H1 (cell line): ENCODE data around the gene TMX3.

Experiments
- EZH2 ChIP-seq: fragments of 200-600 bp; sonication (generic); IDR thresholded peaks from 2 replicates; pipeline ENCODE4 v1.7.1; 2012; ENCODE audit warnings: low read depth, mild to moderate bottlenecking, moderate library complexity, low read length, inconsistent platforms; ENCODE audit not compliant: severe bottlenecking
- JUND ChIP-seq: IDR thresholded peaks from 2 replicates; pipeline ENCODE4 v1.6.1; 2011; ENCODE audit warnings: mild to moderate bottlenecking, improper control_type of control experiment, low read length
- POLR2AphosphoS5 ChIP-seq: IDR thresholded peaks from 2 replicates; pipeline ENCODE4 v1.6.1; 2011; ENCODE audit warnings: low read depth, low read length
- TCF12 ChIP-seq: IDR thresholded peaks from 2 replicates; pipeline ENCODE4 v1.6.1; 2011; ENCODE audit warnings: low read depth, mild to moderate bottlenecking, low read length
- USF2 ChIP-seq: IDR thresholded peaks from 2 replicates; pipeline ENCODE4 v1.6.1; 2011; ENCODE audit warnings: low read length, improper control_type of control experiment
- YY1 ChIP-seq: IDR thresholded peaks from 2 replicates; pipeline ENCODE4 v1.6.1; 2011; ENCODE audit warnings: low read depth, mild to moderate bottlenecking, low read length
- TF ChIP-seq, protein P1 (sequence below), 3 experiments: IDR thresholded peaks; 1 replicate in 2 of 3; 2 replicates in 1 of 3; pipeline versions ENCODE4 v1.5.1 to v1.6.1; 2011; ENCODE audit warnings: low read length in 3 of 3, mild to moderate bottlenecking in 3 of 3, inconsistent platforms in 2 of 3, low read depth in 1 of 3, moderate library complexity in 1 of 3; ENCODE audit not compliant: insufficient read depth in 1 of 3; ENCODE audit errors: control extremely low read depth in 1 of 3

DNA sequence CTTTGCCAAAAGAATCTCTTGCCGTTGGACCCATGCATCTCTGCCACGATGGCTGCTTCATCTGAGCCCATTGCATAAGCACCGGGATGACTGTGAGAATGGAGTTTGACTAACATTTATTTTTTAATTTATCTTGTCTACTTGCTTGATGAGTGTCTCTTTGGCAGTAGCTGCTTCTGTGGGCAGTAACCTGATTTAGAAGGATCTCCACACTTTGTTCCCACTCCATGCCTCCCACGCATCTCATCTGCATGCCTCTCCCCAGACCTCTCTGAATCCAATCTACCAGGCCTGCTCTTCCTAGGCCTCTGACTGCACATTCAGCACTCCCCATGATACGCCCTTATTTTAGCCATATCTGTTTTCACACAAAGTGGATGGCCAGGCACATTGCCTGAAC is 23.7 kb upstream of the TMX3 start:
- TF ChIP-seq EZH2 (no peak), POLR2AphosphoS5 (no peak), YY1 (no peak), TCF12 (no peak), USF2 (no peak), JUND (no peak)
- TF ChIP-seq, protein P1, sequence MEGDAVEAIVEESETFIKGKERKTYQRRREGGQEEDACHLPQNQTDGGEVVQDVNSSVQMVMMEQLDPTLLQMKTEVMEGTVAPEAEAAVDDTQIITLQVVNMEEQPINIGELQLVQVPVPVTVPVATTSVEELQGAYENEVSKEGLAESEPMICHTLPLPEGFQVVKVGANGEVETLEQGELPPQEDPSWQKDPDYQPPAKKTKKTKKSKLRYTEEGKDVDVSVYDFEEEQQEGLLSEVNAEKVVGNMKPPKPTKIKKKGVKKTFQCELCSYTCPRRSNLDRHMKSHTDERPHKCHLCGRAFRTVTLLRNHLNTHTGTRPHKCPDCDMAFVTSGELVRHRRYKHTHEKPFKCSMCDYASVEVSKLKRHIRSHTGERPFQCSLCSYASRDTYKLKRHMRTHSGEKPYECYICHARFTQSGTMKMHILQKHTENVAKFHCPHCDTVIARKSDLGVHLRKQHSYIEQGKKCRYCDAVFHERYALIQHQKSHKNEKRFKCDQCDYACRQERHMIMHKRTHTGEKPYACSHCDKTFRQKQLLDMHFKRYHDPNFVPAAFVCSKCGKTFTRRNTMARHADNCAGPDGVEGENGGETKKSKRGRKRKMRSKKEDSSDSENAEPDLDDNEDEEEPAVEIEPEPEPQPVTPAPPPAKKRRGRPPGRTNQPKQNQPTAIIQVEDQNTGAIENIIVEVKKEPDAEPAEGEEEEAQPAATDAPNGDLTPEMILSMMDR (IDR thresholded peaks at IDR 0.05; ENCODE audit: control extremely low read depth in 1 of 3, insufficient read depth in 1 of 3, low read depth in 1 of 3, low read length in 3 of 3), result no peak
